NCI-H748 (cell line): ENCODE measurements around the gene ZSWIM4.

Experiments
- DNase-seq: peaks from one replicate; lab custom pipeline; 2025; ENCODE audit not compliant: unreplicated experiment; lab: John Stamatoyannopoulos, UW

ZSWIM4 gene

GRCh38 chr19:13807421-13808021 lies 12.3 kb downstream of the ZSWIM4 start:
- DNase-seq = no peak

- no peak for DNase-seq
Observed at GRCh38 chr19:13808856-13809255, 13.6 kb downstream of the ZSWIM4 start.

GRCh38 chr19:13812544-13812943 lies 17.3 kb downstream of the ZSWIM4 start:
- DNase-seq = no peak

- DNase-seq = no peak
Observed at GRCh38 chr19:13813147-13813546, 17.9 kb downstream of the ZSWIM4 start.

- DNase-seq = no peak
Observed at GRCh38 chr19:13814550-13814949, 19.3 kb downstream of the ZSWIM4 start.

- DNase-seq = peak; percentile 92
Observed at GRCh38 chr19:13817018-13817614, 21.9 kb downstream of the ZSWIM4 start.

GRCh38 chr19:13817615-13818371 lies 22.6 kb downstream of the ZSWIM4 start:
- peak; percentile 98 for DNase-seq

GRCh38 chr19:13819238-13819637 lies 24.0 kb downstream of the ZSWIM4 start:
- DNase-seq = no peak

GRCh38 chr19:13821292-13821691 lies 26.0 kb downstream of the ZSWIM4 start:
- DNase-seq = no peak

- DNase-seq = no peak
Observed at GRCh38 chr19:13823256-13823655, 28.0 kb downstream of the ZSWIM4 start.

- DNase-seq = no peak
Observed at GRCh38 chr19:13823901-13824300, 28.7 kb downstream of the ZSWIM4 start.

GRCh38 chr19:13824703-13825102 lies 29.5 kb downstream of the ZSWIM4 start:
- DNase-seq = no peak

GRCh38 chr19:13825489-13826441 lies 30.5 kb downstream of the ZSWIM4 start:
- peak; percentile 8 for DNase-seq

GRCh38 chr19:13826652-13827235 lies 31.5 kb downstream of the ZSWIM4 start:
- DNase-seq = no peak

- no peak for DNase-seq
Observed at GRCh38 chr19:13827656-13828055, 32.4 kb downstream of the ZSWIM4 start.

- no peak for DNase-seq
Observed at GRCh38 chr19:13830114-13830740, 35.0 kb downstream of the ZSWIM4 start.

GRCh38 chr19:13830741-13831536 lies 35.7 kb downstream of the ZSWIM4 start:
- no peak for DNase-seq

- no peak for DNase-seq
Observed at GRCh38 chr19:13831537-13832467, 36.6 kb downstream of the ZSWIM4 start.
